LNCAP (cell line): ENCODE measurements around the gene VIL1.

Source experiments
- CTCF ChIP-seq: fragments of 450-650 bp; IDR thresholded peaks from 2 replicates; pipeline ENCODE4 v1.5.1; 2017; ENCODE audit warnings: mild to moderate bottlenecking

The VIL1 gene

GRCh38 chr2:218418717-218419458 is at the start of gene VIL1:
VIL1 (plus strand) TSS chr2:218419123; CDS start chr2:218423779, 4,656 bp downstream.
- TF ChIP-seq CTCF, result no peak

- TF ChIP-seq CTCF, result no peak
Measured at GRCh38 chr2:218369330-218369729, 49.6 kb upstream of the VIL1 start.

- no peak for TF ChIP-seq CTCF
Measured at GRCh38 chr2:218370410-218371063, 48.4 kb upstream of the VIL1 start.

- TF ChIP-seq CTCF, result no peak
Measured at GRCh38 chr2:218371983-218372350, 47.0 kb upstream of the VIL1 start.

GRCh38 chr2:218374795-218375194 is 44.1 kb upstream of the VIL1 start:
- TF ChIP-seq CTCF, result no peak

- no peak for TF ChIP-seq CTCF
Measured at GRCh38 chr2:218375212-218375611, 43.7 kb upstream of the VIL1 start.

GRCh38 chr2:218378053-218378452 is 40.9 kb upstream of the VIL1 start:
- TF ChIP-seq CTCF, result no peak
